Motor neuron (in vitro differentiated cells): Measurements from ENCODE around the gene ETV3. TPM values are rescaled to one million over a fixed set of nuclear protein-coding genes. Genes with fewer than 3 reads are reported as not detected.
A peak's percentile ranks its signal among the peaks of the same experiment; 100 is the strongest.
"Not testable (repeated sequence)": the region's sequence is repeated elsewhere in the genome, so short reads cannot be mapped to it uniquely, and the experiment has no call there.

Experiments
- ATAC-seq, 8 experiments: fragments of 200-7000 bp; cut with Tn5 transposase; replicated peaks in 6 of 8; 2 replicates each; pipeline ENCODE4 v1.8.0; 2021; ENCODE audit warnings: mild to moderate bottlenecking in 8 of 8, moderate library complexity in 8 of 8
- H3K27ac ChIP-seq, 2 donors: fragments of 250-450 bp; sonication (Bioruptor Pico); 2 replicates each; pipeline ENCODE4 v1.9.0; 2021; ENCODE audit warnings: antibody characterized with exemption in 2 of 2, mild to moderate bottlenecking in 2 of 2, moderate library complexity in 1 of 2
- H3K4me1 ChIP-seq, 2 donors: fragments of 250-450 bp; sonication (Bioruptor Pico); replicated peaks in 1 of 2; 2 replicates each; pipeline ENCODE4 v1.6.1; 2021; ENCODE audit warnings: antibody characterized with exemption in 2 of 2, mild to moderate bottlenecking in 2 of 2, moderate library complexity in 1 of 2
- H3K4me3 ChIP-seq, 5 donors: fragments of 250-450 bp; sonication (Bioruptor Pico); 2 replicates each; pipeline ENCODE4 v1.9.0; 2021; ENCODE audit warnings: antibody characterized with exemption in 5 of 5, mild to moderate bottlenecking in 5 of 5, moderate library complexity in 4 of 5
- WGBS, 10 experiments: fragments of 450-650 bp; shearing (Covaris generic); methylation state at CpG; one replicate each; pipeline ENCODE4 v1.0.0; 2022; 5-methylcytosine and 5-hydroxymethylcytosine counted together
- in situ Hi-C, 9 experiments: fragments of 400-800 bp; cut with MboI; loops; one replicate each; pipeline ENCODE4 v1.15.0; 2021; ENCODE audit warnings: low sequenced_read_pairs in 9 of 9, low pct_unique_long_range_greater_than_20kb in 2 of 9; ENCODE audit not compliant: unreplicated experiment in 9 of 9
- total RNA-seq, 8 experiments: library from RNA; unstranded; fragments of 300-600 nt; gene quantifications; 2 replicates each; pipeline versions ENCODE4 v1.2.3 to v1.2.4, GENCODE V29; 2022

ETV3 gene
- 10 to 100 TPM; 14.3 to 25.4 (median 20.1) TPM for total RNA-seq

- Histone ChIP-seq H3K27ac (peak within 1 kb of the TSS; percentile 89 to 96), H3K4me1 (peaks cover 16 to 18% of the 10 kb centered on the region in 2 donors), H3K4me3 (peak within 1 kb of the TSS; percentile 76 to 91 (median 76))
- WGBS, 10 experiments, result 0 to 20% (median 1%) methylated on average over 2 to 21 of the region's 85 CpGs; no CpG with 5 or more reads in 2 of the 10 experiments
- ATAC-seq, result peak; percentile 86 to 96 (median 93)
- in situ Hi-C loops, result no loop called here
Observed at GRCh38 chr1:157138220-157139051, at the start of gene ETV3. Gene ETV3 (minus strand): TSS chr1:157138395. CDS start chr1:157136352, 2,043 bp downstream.

GRCh38 chr1:157186281-157186992 is 48.2 kb upstream of the ETV3 start:
- in situ Hi-C loops, result loop anchor here in 4 of 9 experiments (25.0 kb wide), 3 partner anchors 176 to 926 kb away; no protein-coding TSS in a partner anchor
- 33 to 94% (median 79%) methylated on average over 1 to 8 of the region's 8 CpGs; no CpG with 5 or more reads in 2 of the 10 experiments for WGBS, 10 experiments
- peak in 3 of 8 experiments; percentile 50 to 78 (median 71) for ATAC-seq
- H3K4me1 ChIP-seq, result no peaks in the 10 kb centered on the region
- no peak overlapping the region for H3K4me3 ChIP-seq
- H3K27ac ChIP-seq, result no peak overlapping the region

GRCh38 chr1:157183870-157184269 is 45.7 kb upstream of the ETV3 start:
- no peak overlapping the region for H3K27ac ChIP-seq
- H3K4me3 ChIP-seq, result no peak overlapping the region
- no peaks in the 10 kb centered on the region for H3K4me1 ChIP-seq
- in situ Hi-C loops, result loop anchor here in 4 of 9 experiments (25.0 kb wide), 3 partner anchors 178 to 928 kb away; no protein-coding TSS in a partner anchor
- WGBS, 10 experiments, result 8 to 100% (median 80%) methylated on average over 1 to 3 of the region's 3 CpGs; no CpG with 5 or more reads in 3 of the 10 experiments
- no peak for ATAC-seq

- in situ Hi-C loops, result loop anchor here in 4 of 9 experiments (25.0 kb wide), 3 partner anchors 180 to 930 kb away; no protein-coding TSS in a partner anchor
- not testable (repeated sequence) for ATAC-seq, H3K4me3 ChIP-seq, H3K4me1 ChIP-seq, H3K27ac ChIP-seq
- 28 to 100% (median 90%) methylated on average over 1 to 5 of the region's 5 CpGs; no CpG with 5 or more reads in 4 of the 10 experiments for WGBS, 10 experiments
Observed at GRCh38 chr1:157182371-157182770, 44.2 kb upstream of the ETV3 start.

- Histone ChIP-seq H3K4me3 (no peak overlapping the region), H3K4me1 (peaks cover 0 to 6% of the 10 kb centered on the region in 2 donors), H3K27ac (no peak overlapping the region)
- in situ Hi-C loops, result loop anchor here in 4 of 9 experiments (25.0 kb wide), 3 partner anchors 181 to 931 kb away; no protein-coding TSS in a partner anchor
- WGBS, 10 experiments, result 0 to 100% (median 60%) methylated on average over 1 to 2 of the region's 3 CpGs; no CpG with 5 or more reads in 3 of the 10 experiments
- ATAC-seq, result peak in 5 of 8 experiments; percentile 16 to 47 (median 20)
Observed at GRCh38 chr1:157181790-157182189, 43.6 kb upstream of the ETV3 start.

- ATAC-seq, result no peak
- Histone ChIP-seq H3K4me1 (peaks cover 0 to 6% of the 10 kb centered on the region in 2 donors), H3K4me3 (no peak overlapping the region), H3K27ac (no peak overlapping the region)
- 0 to 50% (median 18%) methylated on average over 1 to 4 of the region's 5 CpGs; no CpG with 5 or more reads in 3 of the 10 experiments for WGBS, 10 experiments
- in situ Hi-C loops, result loop anchor here in 4 of 9 experiments (25.0 kb wide), 3 partner anchors 181 to 931 kb away; no protein-coding TSS in a partner anchor
Observed at GRCh38 chr1:157181258-157181657, 43.1 kb upstream of the ETV3 start.

- Histone ChIP-seq H3K27ac (no peak overlapping the region), H3K4me1 (peaks cover 0 to 6% of the 10 kb centered on the region in 2 donors), H3K4me3 (no peak overlapping the region)
- ATAC-seq, result no peak
- 8 to 60% (median 22%) methylated on average over 1 to 3 of the region's 3 CpGs; no CpG with 5 or more reads in 2 of the 10 experiments for WGBS, 10 experiments
- in situ Hi-C loops, result loop anchor here in 4 of 9 experiments (25.0 kb wide), 3 partner anchors 184 to 934 kb away; no protein-coding TSS in a partner anchor
Observed at GRCh38 chr1:157178490-157178889, 40.3 kb upstream of the ETV3 start.

GRCh38 chr1:157177733-157178394 is 39.7 kb upstream of the ETV3 start:
- in situ Hi-C loops, result loop anchor here in 4 of 9 experiments (25.0 kb wide), 3 partner anchors 184 to 934 kb away; no protein-coding TSS in a partner anchor
- Histone ChIP-seq H3K4me3 (no peak overlapping the region), H3K4me1 (peaks cover 0 to 6% of the 10 kb centered on the region in 2 donors), H3K27ac (no peak overlapping the region)
- 38 to 78% (median 69%) methylated on average over 2 to 4 of the region's 4 CpGs; no CpG with 5 or more reads in 5 of the 10 experiments for WGBS, 10 experiments
- peak in 4 of 8 experiments; percentile 56 to 75 (median 66) for ATAC-seq

GRCh38 chr1:157176591-157177121 is 38.5 kb upstream of the ETV3 start:
- in situ Hi-C loops, result loop anchor here in 4 of 9 experiments (25.0 kb wide), 3 partner anchors 186 to 936 kb away; no protein-coding TSS in a partner anchor
- peaks cover 0 to 9% of the 10 kb centered on the region in 2 donors for H3K4me1 ChIP-seq
- 0 to 89% (median 61%) methylated on average over 1 to 6 of the region's 6 CpGs; no CpG with 5 or more reads in 4 of the 10 experiments for whole genome bisulfite sequencing, 10 experiments
- no peak for ATAC-seq
- H3K4me3 ChIP-seq, result no peak overlapping the region
- H3K27ac ChIP-seq, result no peak overlapping the region

GRCh38 chr1:157176016-157176415 is 37.8 kb upstream of the ETV3 start:
- no peak for ATAC-seq
- Histone ChIP-seq H3K4me1 (peaks cover 0 to 9% of the 10 kb centered on the region in 2 donors), H3K27ac (no peak overlapping the region), H3K4me3 (no peak overlapping the region)
- in situ Hi-C loops, result loop anchor here in 4 of 9 experiments (25.0 kb wide), 3 partner anchors 186 to 936 kb away; no protein-coding TSS in a partner anchor
- 0 to 100% (median 80%) methylated on average over 1 of the region's 1 CpG; no CpG with 5 or more reads in 2 of the 10 experiments for WGBS, 10 experiments

GRCh38 chr1:157173900-157174410 is 35.8 kb upstream of the ETV3 start:
- in situ Hi-C loops, result loop anchor here in 2 of 9 experiments (25.0 kb wide), 1 partner anchor 313 kb away; no protein-coding TSS in a partner anchor
- no peak overlapping the region for H3K27ac ChIP-seq
- no peak overlapping the region for H3K4me3 ChIP-seq
- ATAC-seq, result no peak
- H3K4me1 ChIP-seq, result peaks cover 0 to 9% of the 10 kb centered on the region in 2 donors
- 0 to 93% (median 81%) methylated on average over 1 to 8 of the region's 8 CpGs; no CpG with 5 or more reads in 1 of the 10 experiments for WGBS, 10 experiments
